ENCODE results near the gene KCTD21.

- no peak for TF ChIP-seq POLR2A (IDR thresholded peaks at IDR 0.05)
- TF ChIP-seq CTCF (IDR thresholded peaks at IDR 0.05): no peak
Measured at GRCh38 chr11:78203184-78203583, 14.8 kb upstream of the KCTD21 start.

Measured in tibial nerve (tissue), 3 donors.